Heart left ventricle (tissue), 13 donors: ENCODE measurements around the gene RFPL3.

ENCODE experiments used
- POLR2A ChIP-seq, 2 donors: fragments of 450-650 bp; IDR thresholded peaks; one replicate each; pipeline ENCODE4 v1.6.1; 2017; ENCODE audit warnings: antibody characterized with exemption in 2 of 2, mild to moderate bottlenecking in 2 of 2, moderate library complexity in 2 of 2
- TF ChIP-seq, protein P1 (sequence below), 12 donors: fragments of 200-600 bp; sonication (generic) in 4 of 12; IDR thresholded peaks; one replicate each; pipeline versions ENCODE4 v1.5.0 to v1.8.0; 2018 to 2022; ENCODE audit warnings: antibody characterized with exemption in 12 of 12, mild to moderate bottlenecking in 5 of 12
- donor health status: ischemic (EF 13 %, LVEDD 7.1; RV severe dilation, severe dysfunction).
- donor health status: DM: no; HTN: yes; CAD: no.
- donor health status: DM: no; HTN: no; CAD: no.
- donor health status: ischemic (EF 25% LVEDD 6.9; RV normal size, moderate dysfunction).
- donor health status: ischemic (EF 25% LVEDD 5.7; RV mildly dilated, moderate dysfunction).
- donor health status: ischemic (EF 35%, LVEDD 5.7; RV mildly dilated, moderate dysfunction).
- donor health status: nonischemic (EF 11% LVEDD 7.7; RV severe dilation, severe dysfunction).
- donor health status: DM: yes; HTN: yes; CAD: no.
- donor health status: PGD.
- donor health status: ischemic (EF 29% LVEDD 5.4; RV normal size, mild dysfunction).
- donor health status: nonischemic (EF 23%, LVEDD 6.1; RV moderate dilation, normal function).

DNA sequence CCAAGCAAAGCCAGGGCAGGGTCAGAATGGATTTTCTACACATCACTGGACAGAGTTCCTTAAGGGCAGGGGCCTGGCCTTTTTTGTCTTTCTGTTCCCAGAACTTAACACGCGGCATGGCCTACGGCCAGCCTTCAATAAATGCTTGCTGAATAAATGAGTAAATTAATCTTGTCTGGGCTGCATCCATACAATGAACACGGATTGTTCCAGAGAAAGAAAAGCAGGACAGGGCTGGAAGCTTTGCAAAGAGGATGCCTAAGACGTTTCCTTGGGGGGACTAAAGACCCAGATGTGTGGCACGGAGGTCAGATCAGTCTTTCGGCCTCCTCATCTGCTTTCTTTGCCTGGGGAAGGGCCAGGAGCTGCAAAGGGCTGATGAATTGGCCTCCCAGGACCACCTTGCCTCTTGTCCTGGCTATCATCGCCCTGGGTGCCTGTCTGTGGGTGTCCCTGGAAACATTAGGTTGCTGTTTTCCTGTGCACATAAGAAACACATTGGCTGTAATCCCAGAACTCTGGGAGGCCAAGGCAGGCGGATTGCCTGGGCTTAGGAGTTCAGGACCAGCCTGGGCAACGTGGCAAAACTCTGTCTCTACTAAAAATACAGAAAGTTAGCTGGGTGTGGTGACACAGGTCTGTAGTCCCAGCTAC is 20.8 kb upstream of the RFPL3 start:
- TF ChIP-seq POLR2A (IDR thresholded peaks at IDR 0.05) = no peak
- TF ChIP-seq, protein P1, sequence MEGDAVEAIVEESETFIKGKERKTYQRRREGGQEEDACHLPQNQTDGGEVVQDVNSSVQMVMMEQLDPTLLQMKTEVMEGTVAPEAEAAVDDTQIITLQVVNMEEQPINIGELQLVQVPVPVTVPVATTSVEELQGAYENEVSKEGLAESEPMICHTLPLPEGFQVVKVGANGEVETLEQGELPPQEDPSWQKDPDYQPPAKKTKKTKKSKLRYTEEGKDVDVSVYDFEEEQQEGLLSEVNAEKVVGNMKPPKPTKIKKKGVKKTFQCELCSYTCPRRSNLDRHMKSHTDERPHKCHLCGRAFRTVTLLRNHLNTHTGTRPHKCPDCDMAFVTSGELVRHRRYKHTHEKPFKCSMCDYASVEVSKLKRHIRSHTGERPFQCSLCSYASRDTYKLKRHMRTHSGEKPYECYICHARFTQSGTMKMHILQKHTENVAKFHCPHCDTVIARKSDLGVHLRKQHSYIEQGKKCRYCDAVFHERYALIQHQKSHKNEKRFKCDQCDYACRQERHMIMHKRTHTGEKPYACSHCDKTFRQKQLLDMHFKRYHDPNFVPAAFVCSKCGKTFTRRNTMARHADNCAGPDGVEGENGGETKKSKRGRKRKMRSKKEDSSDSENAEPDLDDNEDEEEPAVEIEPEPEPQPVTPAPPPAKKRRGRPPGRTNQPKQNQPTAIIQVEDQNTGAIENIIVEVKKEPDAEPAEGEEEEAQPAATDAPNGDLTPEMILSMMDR (IDR thresholded peaks at IDR 0.05) = no peak
